ENCODE results near the gene PRLR.

DNA sequence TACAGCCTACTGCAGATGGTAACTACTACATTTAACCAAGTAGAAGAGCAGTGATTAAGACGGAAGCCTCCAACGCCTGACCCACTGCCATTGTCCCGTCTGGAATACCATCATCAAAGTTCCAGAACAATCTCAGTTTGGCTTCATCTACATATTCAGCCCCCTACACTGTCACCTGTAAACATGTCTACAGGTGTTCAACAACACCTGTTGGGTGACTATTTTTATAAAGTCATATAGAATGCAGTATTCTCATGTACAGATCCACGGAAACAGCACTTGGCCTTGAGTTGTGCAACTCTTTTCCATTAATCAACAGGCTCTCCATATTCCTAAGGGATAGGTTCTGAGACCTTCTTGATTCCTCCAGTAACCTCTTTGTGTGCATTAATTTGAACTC is 129.3 kb downstream of the PRLR start:
- TF ChIP-seq POLR2AphosphoS5 (IDR thresholded peaks at IDR 0.05; ENCODE audit: borderline replicate concordance, low read depth, low read length) (no peak), EZH2 (IDR thresholded peaks at IDR 0.05) (no peak), FOXP2 (optimal IDR thresholded peaks at IDR 0.05; ENCODE audit: control extremely low read depth, extremely low read length, insufficient read depth) (no peak)

Data from SK-N-MC (cell line).